DND-41 (cell line): ENCODE measurements around the gene FCGR3B.
"Not testable (repeated sequence)": the region's sequence is repeated elsewhere in the genome, so short reads cannot be mapped to it uniquely, and the experiment has no call there.

Source experiments
- EZH2 ChIP-seq: IDR thresholded peaks from 3 replicates; pipeline ENCODE4 v1.6.1; 2012; ENCODE audit warnings: borderline replicate concordance, low read depth, mild to moderate bottlenecking, moderate library complexity, low read length, inconsistent platforms; ENCODE audit not compliant: severe bottlenecking
- TF ChIP-seq, protein P1 (sequence below): IDR thresholded peaks from 2 replicates; pipeline ENCODE4 v1.5.1; 2012; ENCODE audit warnings: borderline replicate concordance, low read length, moderate library complexity, mild to moderate bottlenecking; ENCODE audit not compliant: poor library complexity, severe bottlenecking; ENCODE audit errors: extremely low read depth

DNA sequence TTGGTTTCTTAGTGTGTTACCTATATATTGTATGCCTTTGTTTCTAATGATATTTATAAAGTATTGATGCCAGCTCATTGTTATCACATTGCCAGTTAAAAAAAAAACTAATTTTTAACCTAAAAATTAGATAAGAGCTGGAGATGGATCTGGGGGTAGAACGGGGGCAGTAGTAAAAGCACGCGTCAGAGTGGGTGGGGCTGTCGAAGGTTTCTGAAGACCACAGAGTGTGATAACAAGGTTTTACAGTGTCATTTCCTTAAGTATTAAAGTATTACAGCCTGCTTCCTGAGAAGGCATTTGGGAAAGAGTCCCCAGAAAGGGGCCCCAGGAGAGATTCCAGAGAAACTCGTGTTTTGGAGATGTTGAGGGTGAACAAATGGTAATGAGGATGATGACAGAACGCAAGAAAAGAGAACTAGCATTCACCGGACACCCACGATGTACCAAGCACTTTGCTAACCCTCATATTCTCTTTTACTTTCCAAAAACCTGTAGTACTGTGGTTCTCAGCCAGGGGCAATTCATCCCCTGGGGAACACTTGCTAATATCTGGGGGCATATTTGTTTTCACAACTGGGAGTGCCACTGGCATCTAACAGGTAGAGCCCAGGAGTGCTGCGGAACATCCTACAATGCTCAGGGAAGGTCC lies 30.8 kb upstream of the FCGR3B start:
- TF ChIP-seq, protein P1, sequence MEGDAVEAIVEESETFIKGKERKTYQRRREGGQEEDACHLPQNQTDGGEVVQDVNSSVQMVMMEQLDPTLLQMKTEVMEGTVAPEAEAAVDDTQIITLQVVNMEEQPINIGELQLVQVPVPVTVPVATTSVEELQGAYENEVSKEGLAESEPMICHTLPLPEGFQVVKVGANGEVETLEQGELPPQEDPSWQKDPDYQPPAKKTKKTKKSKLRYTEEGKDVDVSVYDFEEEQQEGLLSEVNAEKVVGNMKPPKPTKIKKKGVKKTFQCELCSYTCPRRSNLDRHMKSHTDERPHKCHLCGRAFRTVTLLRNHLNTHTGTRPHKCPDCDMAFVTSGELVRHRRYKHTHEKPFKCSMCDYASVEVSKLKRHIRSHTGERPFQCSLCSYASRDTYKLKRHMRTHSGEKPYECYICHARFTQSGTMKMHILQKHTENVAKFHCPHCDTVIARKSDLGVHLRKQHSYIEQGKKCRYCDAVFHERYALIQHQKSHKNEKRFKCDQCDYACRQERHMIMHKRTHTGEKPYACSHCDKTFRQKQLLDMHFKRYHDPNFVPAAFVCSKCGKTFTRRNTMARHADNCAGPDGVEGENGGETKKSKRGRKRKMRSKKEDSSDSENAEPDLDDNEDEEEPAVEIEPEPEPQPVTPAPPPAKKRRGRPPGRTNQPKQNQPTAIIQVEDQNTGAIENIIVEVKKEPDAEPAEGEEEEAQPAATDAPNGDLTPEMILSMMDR: not testable (repeated sequence)
- TF ChIP-seq EZH2: not testable (repeated sequence)
